ENCODE measurements around the gene ERG.

DNA sequence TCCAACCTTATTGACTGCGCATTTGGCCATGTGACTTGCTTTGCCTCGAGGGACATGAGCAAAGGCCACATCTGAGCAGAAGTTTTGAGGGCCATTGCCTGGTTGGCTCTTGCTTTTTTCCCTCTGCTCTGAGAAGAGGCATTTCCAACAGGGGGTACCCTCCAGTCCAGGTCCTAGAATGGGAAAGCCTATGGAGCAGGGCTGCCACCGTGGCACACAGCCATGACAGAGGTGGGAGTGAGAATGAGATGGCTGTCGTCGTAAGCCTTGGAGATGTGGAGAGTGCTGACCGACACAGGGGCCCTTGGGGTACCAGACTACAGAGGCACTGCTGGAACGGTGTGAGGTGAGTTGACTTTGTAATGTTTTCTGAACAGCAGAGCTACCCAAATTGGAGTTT lies 138.4 kb downstream of the ERG start:
- TF ChIP-seq POLR2A (IDR thresholded peaks at IDR 0.05; ENCODE audit: low read length) (no peak), GATA1 (IDR thresholded peaks at IDR 0.05; ENCODE audit: low read depth, low read length) (no peak)
